HepG2 (cell line): ENCODE measurements around the gene PLBD2. TPM values are rescaled to one million over a fixed set of nuclear protein-coding genes. Genes with fewer than 3 reads are reported as not detected.

Source experiments
- ARID5B ChIP-seq: IDR thresholded peaks from 2 replicates; pipeline ENCODE4 v1.4.0; 2020; ENCODE audit warnings: mild to moderate bottlenecking, missing genetic modification reagents
- PAXIP1 ChIP-seq: sonication (generic); formaldehyde crosslinking; conservative IDR thresholded peaks from 2 replicates; pipeline ENCODE4 v1.4.0; 2020; ENCODE audit warnings: mild to moderate bottlenecking, missing genetic modification reagents, moderate library complexity
- RARA ChIP-seq: IDR thresholded peaks from 2 replicates; pipeline ENCODE4 v1.6.1; 2016; ENCODE audit warnings: missing genetic modification reagents, missing compliant biosample characterization
- RBM22 ChIP-seq: fragments of 200-400 bp; formaldehyde crosslinking; optimal IDR thresholded peaks from 2 replicates; pipeline ENCODE3; 2017; ENCODE audit warnings: mild to moderate bottlenecking, low read length, moderate library complexity
- SAP130 ChIP-seq: IDR thresholded peaks from 2 replicates; pipeline ENCODE4 v1.6.1; 2016; ENCODE audit warnings: low read depth
- ZBTB40 ChIP-seq, 2 experiments: fragments of 450-650 bp in 1 of 2; sonication (generic) in 1 of 2; formaldehyde crosslinking in 1 of 2; IDR thresholded peaks; 2 replicates each; pipeline versions ENCODE4 v1.6.1 to v1.8.0; 2016 to 2022; ENCODE audit warnings: antibody characterized with exemption in 1 of 2, mild to moderate bottlenecking in 1 of 2, missing genetic modification reagents in 1 of 2
- ZMYM3 ChIP-seq: sonication (generic); formaldehyde crosslinking; IDR thresholded peaks from 2 replicates; pipeline ENCODE4 v1.5.1; 2020; ENCODE audit warnings: mild to moderate bottlenecking, missing genetic modification reagents
- ZNF124 ChIP-seq: sonication (generic); formaldehyde crosslinking; IDR thresholded peaks from 2 replicates; pipeline ENCODE4 v1.4.0; 2020; ENCODE audit warnings: missing genetic modification reagents
- ZNF616 ChIP-seq: sonication (generic); formaldehyde crosslinking; IDR thresholded peaks from 2 replicates; pipeline ENCODE4 v1.5.0; 2020; ENCODE audit warnings: low read depth, mild to moderate bottlenecking, missing genetic modification reagents
- ZNF639 ChIP-seq: conservative IDR thresholded peaks from 2 replicates; pipeline ENCODE4 v1.6.1; 2018; ENCODE audit warnings: missing genetic modification reagents
- polyA plus RNA-seq, 8 experiments: library from polyadenylated mRNA; depleted of rRNA in 3 of 8; stranded (reverse) in 7 of 8; unstranded in 1 of 8; fragments of >200 nt; fragmentation: Illumina TruSeq in 4 of 8; extraction: Trizol in 4 of 8; gene quantifications; 2 replicates each; pipeline versions ENCODE4 v1.2.1 to v1.2.3, GENCODE V29; 2011 to 2016; ENCODE audit warnings: low read depth in 4 of 8, missing spikeins in 1 of 8, mixed read lengths in 1 of 8; ENCODE audit not compliant: insufficient read depth in 1 of 8
- total RNA-seq, 5 experiments: library from RNA; depleted of rRNA; stranded (reverse); fragments of >200 nt; fragmentation: Illumina TruSeq; extraction: Trizol; gene quantifications; 2 replicates each; pipeline ENCODE4 v1.2.3, GENCODE V29; 2016; ENCODE audit warnings: low read depth in 1 of 5

PLBD2 gene
- total and polyA plus RNA-seq, 2 of the 13 experiments (the other 11 are each of a cell fraction or from before 2014, with no cell fraction given), result 6.7 to 8.5 TPM

GRCh38 chr12:113358381-113359132, at the start of gene PLBD2 (continued):
- TF ChIP-seq PAXIP1 (CRISPR knock-in tag), result no peak
- no peak for TF ChIP-seq ZNF124
- no peak for TF ChIP-seq RBM22
- peak; percentile 81 for TF ChIP-seq SAP130 (CRISPR knock-in tag)
- TF ChIP-seq ZNF639, result no peak
- peak; percentile 47; the same call in 1 of the 2 replicates for TF ChIP-seq ARID5B (CRISPR knock-in tag)
- peak; percentile 41; the same call in 1 of the 2 replicates for TF ChIP-seq ZMYM3
- TF ChIP-seq ZNF616 (CRISPR knock-in tag), result 0 out of 2 replicates have a peak, but pooled peaks have one; percentile 75
- TF ChIP-seq ZBTB40 (IDR thresholded peaks at IDR 0.05), result no peak
- no peak for TF ChIP-seq ZBTB40 (CRISPR knock-in tag; IDR thresholded peaks at IDR 0.05)
- TF ChIP-seq RARA (CRISPR knock-in tag), result no peak; the same call in 1 of the 2 replicates
